ENCODE measurements around the gene ZC3H18.

Gene ZC3H18

GRCh38 chr16:88548985-88549384, 21.2 kb upstream of the ZC3H18 start:
- DNase-seq (ENCODE audit: low read depth in 1 of 2, low spot score in 1 of 2) = no peak

GRCh38 chr16:88549671-88550245, 20.4 kb upstream of the ZC3H18 start:
- DNase-seq (ENCODE audit: low read depth in 1 of 2, low spot score in 1 of 2) = no peak

GRCh38 chr16:88550246-88550661, 19.9 kb upstream of the ZC3H18 start:
- DNase-seq (ENCODE audit: low read depth in 1 of 2, low spot score in 1 of 2) = no peak

- DNase-seq (ENCODE audit: low read depth in 1 of 2, low spot score in 1 of 2) = no peak
These were observed 18.0 kb upstream of the ZC3H18 start for GRCh38 chr16:88552166-88552565.

- DNase-seq (ENCODE audit: low read depth in 1 of 2, low spot score in 1 of 2) = no peak
These were observed 17.4 kb upstream of the ZC3H18 start for GRCh38 chr16:88552815-88553214.

- no peak for DNase-seq (ENCODE audit: low read depth in 1 of 2, low spot score in 1 of 2)
These were observed 16.5 kb upstream of the ZC3H18 start for GRCh38 chr16:88553739-88554138.

- no peak for DNase-seq (ENCODE audit: low read depth in 1 of 2, low spot score in 1 of 2)
These were observed 15.4 kb upstream of the ZC3H18 start for GRCh38 chr16:88554711-88555264.

GRCh38 chr16:88556294-88556988, 13.8 kb upstream of the ZC3H18 start:
- no peak for DNase-seq (ENCODE audit: low read depth in 1 of 2, low spot score in 1 of 2)

GRCh38 chr16:88558457-88559442, 11.5 kb upstream of the ZC3H18 start:
- no peak for DNase-seq (ENCODE audit: low read depth in 1 of 2, low spot score in 1 of 2)

- DNase-seq (ENCODE audit: low read depth in 1 of 2, low spot score in 1 of 2) = no peak
These were observed 9.3 kb upstream of the ZC3H18 start for GRCh38 chr16:88560714-88561484.

- peak; percentile 18 to 27 for DNase-seq (ENCODE audit: low read depth in 1 of 2, low spot score in 1 of 2)
These were observed 8.5 kb upstream of the ZC3H18 start for GRCh38 chr16:88561485-88562359.

GRCh38 chr16:88566158-88566557, 4.0 kb upstream of the ZC3H18 start:
- peak; percentile 29 to 63 for DNase-seq (ENCODE audit: low read depth in 1 of 2, low spot score in 1 of 2)

- no peak for DNase-seq (ENCODE audit: low read depth in 1 of 2, low spot score in 1 of 2)
These were observed 1.2 kb upstream of the ZC3H18 start for GRCh38 chr16:88568710-88569613.

- DNase-seq (ENCODE audit: low read depth in 1 of 2, low spot score in 1 of 2) = no peak
These were observed 604 bp upstream of the ZC3H18 start for GRCh38 chr16:88569614-88569984.

- peak in 1 of 2 donors; percentile 19 for DNase-seq (ENCODE audit: low read depth in 1 of 2, low spot score in 1 of 2)
These were observed 489 bp downstream of the ZC3H18 start for GRCh38 chr16:88570691-88571092.

- DNase-seq (ENCODE audit: low read depth in 1 of 2, low spot score in 1 of 2) = no peak
These were observed 5.0 kb downstream of the ZC3H18 start for GRCh38 chr16:88575251-88575650.

- no peak for DNase-seq (ENCODE audit: low read depth in 1 of 2, low spot score in 1 of 2)
These were observed 6.1 kb downstream of the ZC3H18 start for GRCh38 chr16:88576307-88576706.

GRCh38 chr16:88577166-88577565, 7.0 kb downstream of the ZC3H18 start:
- DNase-seq (ENCODE audit: low read depth in 1 of 2, low spot score in 1 of 2) = no peak
